HG03565 (cell line): ENCODE results near the gene FAM222A.
"Not testable (repeated sequence)": the region's sequence is repeated elsewhere in the genome, so short reads cannot be mapped to it uniquely, and the experiment has no call there.

ENCODE experiments used
- ATAC-seq: cut with Tn5 transposase; IDR thresholded peaks from one replicate; pipeline ENCODE4 v1.9.1; 2021; ENCODE audit warnings: mild to moderate bottlenecking, moderate library complexity; ENCODE audit not compliant: unreplicated experiment

FAM222A gene

DNA sequence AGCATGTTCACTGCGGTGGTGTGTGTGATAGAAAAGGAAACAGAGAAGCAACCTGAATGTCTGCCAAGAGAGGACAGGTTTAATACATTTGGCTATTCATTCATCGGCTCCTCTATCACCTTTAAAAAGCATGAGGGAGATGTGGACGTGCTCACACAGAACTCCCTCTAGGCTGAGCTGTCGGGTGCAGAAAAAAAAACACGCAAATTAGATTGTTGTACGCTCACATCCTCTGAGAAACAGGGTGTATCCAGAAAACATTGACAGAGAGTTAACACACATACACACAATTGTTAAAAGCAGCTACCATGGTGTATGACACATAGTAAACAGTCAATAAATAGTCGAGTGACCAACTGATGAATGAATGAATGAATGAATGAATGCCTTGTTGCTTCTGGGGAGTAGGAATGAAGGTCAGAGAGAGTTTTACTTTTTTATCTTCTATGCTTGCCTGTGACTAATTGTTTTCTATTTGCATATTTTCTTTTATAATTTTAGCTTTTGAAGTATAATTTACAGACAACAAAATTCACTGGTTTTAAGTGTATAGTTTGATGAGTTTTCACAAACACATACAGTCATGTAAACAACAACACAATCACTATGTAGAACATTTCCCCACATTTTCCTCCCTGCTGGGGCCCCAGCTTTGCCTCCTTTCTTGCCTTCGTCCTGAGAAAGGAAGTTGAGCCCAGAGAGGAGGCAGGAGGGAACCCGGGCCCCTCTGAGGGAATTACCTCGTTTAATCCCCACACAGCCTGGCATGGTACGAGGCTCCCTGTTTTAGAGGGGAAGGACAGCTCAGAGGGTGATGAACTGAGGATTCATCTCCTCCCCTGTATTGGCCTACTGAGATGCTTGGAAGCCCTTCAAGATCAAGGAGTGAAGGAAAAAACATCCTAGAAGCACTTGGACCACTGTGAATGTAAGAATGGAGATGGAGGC, 19.7 kb upstream of the FAM222A start:
- no peak for ATAC-seq

DNA sequence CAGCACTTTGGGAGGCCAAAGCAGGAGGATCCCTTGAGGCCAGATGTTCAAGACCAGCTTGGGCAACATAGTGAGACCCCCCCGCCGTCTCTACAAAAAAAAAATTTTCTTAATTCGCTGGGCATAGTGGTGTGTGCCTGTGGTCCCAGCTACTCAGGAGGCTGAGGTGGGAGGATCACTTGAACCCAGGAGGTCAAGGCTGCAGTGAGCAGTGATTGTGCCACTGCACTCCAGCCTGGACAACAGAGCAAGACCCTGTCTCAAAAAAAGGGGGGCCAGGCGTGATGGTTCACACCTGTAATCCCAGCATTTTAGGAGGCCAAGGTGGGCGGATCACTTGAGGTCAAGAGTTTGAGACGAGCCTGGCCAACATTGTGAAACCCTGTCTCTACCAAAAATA, 19.0 kb upstream of the FAM222A start:
- ATAC-seq, result not testable (repeated sequence)

DNA sequence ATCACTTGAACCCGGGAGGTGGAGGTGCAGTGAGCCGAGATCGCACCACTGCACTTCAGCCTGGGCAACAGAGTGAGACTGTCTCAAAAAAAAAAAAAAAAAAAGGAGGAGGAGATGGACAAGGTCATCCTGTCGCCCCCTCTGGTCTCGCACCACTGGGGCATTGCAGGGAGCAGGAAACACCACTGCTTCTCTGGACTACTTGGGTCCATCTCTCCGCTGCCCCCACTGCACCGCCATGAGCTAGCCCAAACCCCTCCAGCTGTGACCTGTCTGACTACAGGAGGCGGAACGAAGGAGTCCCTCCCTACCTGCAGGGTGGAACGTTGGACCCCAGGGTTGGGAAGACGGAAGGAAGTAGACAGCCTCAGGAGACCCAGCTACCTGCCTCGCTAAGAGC, 18.2 kb upstream of the FAM222A start:
- ATAC-seq, result no peak

GRCh38 chr12:109695961-109696461, 17.6 kb upstream of the FAM222A start:
- no peak for ATAC-seq

DNA sequence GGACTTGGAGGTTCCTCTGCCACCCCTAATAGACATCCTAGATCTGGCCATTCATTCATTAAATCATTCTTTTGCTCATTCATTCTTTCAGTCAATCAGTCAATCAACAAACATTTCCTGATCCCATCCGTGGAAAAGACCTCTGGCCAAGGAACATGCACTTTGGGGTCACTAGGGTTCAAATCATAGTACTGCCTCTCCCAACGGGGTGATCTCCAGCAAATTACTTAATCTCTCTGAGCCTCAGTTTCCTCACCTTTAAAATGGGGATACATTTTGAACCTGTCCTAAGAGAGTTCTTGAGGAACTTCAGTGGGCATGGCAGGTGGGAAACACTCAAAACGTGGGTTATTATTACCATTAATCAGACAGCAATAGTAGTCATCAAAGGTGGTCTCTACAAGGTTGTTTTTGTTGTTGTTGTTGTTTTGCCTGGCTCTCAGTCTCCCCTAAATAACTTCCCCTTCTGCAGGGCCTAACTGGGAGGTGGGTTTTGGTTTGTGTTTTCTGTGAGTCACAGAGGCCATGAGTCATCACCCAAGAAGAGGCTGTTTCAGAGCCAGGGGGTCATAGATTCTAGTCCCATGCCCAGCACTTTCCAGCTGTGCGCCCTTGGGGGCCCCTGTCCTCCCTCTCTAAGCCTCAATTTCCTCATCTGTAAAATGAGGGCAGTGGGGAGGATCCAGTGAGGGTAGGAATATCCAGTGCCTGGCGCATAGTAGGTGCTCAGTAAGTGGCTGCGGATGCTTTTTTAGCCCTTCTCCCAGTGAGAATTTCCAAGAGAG, 16.9 kb upstream of the FAM222A start:
- ATAC-seq, result no peak

DNA sequence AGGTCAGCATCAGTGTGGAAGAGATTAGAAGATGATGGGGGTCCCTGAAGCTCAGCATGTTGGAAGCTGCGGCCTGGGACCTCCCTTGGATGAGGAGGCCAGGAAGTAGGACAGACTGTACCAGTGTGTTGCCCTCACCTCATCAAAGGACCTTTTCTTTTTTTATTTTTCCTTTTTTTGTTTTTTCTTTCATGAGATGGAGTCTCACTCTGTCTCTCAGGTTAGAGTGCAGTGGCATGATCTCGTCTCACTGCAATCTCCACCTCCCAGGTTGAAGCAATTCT, 16.4 kb upstream of the FAM222A start:
- no peak for ATAC-seq

GRCh38 chr12:109697877-109698468, 15.7 kb upstream of the FAM222A start:
- no peak for ATAC-seq

GRCh38 chr12:109698820-109699219, 14.8 kb upstream of the FAM222A start:
- no peak for ATAC-seq

DNA sequence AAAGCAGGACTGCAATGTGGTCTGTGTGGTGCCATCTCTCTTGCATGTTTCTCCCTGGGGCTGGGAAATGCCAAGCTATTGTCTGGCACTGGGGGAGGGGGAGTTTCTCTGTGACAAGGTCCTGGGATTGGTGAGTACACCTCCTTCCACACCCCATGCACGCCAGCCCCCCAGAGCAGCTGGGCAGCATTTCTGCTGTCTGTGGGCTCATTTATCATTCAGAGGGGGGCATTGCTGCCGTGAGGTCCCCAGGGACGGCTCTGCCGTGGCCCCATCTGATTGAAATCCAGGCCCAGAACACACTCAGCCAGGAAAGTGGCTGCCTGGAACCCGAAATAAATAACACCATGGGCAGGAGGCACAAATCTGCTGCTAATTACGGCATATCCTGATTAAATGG, 12.6 kb upstream of the FAM222A start:
- ATAC-seq, result no peak

GRCh38 chr12:109702111-109702841, 11.3 kb upstream of the FAM222A start:
- ATAC-seq, result no peak

GRCh38 chr12:109703684-109704083, 9.9 kb upstream of the FAM222A start:
- no peak for ATAC-seq

DNA sequence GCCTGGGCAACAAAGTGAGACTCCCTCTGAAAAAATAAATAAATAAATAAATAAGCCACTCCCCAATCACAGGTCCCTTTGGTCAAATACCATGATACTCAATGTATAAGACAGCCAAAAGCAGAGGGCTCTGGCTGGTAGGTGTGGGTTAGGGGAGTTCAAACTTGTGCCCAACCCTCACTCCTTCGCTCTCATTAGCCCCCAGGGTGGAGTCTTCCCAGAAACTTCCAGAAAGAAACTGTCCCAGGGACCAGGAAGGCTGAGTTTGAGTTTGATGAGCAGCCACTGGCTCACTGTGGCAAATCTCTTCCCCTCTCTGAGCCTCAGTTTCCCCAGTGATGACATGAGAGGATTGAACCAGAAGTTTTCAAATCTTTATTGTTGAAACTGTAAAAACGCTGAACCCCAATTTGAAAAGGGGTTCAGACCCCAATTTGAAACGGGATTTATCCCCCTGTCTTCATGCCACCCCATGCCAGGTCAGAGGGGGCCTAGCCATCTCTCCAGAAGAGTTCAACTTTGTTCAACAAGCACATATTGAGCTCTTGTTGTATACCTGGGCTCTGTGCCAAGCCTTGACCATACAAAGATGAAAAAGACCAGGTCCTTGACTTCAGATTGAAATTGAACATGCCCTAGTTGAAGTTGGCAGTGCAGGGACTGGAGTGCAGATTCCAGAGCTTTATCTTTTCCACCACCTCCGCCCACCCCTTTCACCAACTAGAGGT, 9.1 kb upstream of the FAM222A start:
- no peak for ATAC-seq

- no peak for ATAC-seq
Observed at GRCh38 chr12:109705291-109705690, 8.3 kb upstream of the FAM222A start.

DNA sequence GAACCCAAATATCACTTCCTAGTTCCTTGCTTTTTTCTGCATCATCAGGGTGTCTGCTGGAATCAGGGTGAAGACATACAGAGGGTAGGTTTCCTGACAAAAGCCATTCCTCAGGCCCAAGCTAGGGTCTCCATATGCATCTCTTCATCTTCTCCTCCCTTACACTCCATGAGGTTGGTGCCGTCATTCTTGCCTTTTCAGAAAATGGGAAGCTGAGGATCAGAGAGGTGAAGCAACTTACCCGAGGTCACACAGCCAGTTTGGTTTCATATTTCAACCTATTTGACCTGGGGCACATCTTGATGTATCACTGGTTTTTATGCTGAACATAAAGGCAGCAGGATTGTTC, 7.3 kb upstream of the FAM222A start:
- no peak for ATAC-seq

GRCh38 chr12:109706747-109707469, 6.7 kb upstream of the FAM222A start:
- no peak for ATAC-seq

DNA sequence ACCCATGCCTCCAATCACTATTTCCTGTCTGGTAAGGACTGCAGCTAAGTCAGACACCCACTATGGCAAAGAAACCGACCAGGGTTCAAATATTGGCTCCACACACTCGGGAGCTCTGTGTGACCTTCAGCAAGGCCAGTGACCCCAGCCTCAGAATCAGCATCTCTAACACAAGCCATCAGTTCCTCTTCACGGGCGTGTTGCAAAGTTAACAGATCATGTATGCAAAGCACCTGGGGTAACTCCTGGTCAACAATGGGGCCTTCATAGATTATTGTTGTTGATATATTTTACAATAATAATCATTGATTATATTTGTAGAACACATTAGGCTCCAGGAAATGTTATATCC, 6.2 kb upstream of the FAM222A start:
- no peak for ATAC-seq

DNA sequence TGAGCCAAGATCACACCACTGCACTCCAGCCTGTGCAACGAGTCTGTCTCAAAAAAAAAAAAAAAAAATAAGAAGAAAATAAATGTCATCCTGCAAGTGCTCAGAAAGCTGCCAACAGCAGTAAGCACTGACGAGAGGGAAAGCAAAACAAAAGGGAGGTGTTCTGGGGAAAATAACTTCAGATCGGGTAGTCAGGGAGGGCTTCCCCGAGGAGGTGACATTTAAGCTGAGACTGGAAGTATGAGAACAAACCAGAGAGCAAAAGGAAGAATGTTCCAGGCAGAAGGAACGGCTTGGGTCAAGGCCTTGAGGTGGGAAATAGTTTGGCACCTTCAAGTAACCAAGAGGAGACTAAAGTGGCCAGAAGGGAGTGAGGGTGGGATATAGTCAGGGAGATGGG, 4.7 kb upstream of the FAM222A start:
- ATAC-seq, result no peak

- no peak for ATAC-seq
Observed at GRCh38 chr12:109709401-109709991, 4.1 kb upstream of the FAM222A start.

DNA sequence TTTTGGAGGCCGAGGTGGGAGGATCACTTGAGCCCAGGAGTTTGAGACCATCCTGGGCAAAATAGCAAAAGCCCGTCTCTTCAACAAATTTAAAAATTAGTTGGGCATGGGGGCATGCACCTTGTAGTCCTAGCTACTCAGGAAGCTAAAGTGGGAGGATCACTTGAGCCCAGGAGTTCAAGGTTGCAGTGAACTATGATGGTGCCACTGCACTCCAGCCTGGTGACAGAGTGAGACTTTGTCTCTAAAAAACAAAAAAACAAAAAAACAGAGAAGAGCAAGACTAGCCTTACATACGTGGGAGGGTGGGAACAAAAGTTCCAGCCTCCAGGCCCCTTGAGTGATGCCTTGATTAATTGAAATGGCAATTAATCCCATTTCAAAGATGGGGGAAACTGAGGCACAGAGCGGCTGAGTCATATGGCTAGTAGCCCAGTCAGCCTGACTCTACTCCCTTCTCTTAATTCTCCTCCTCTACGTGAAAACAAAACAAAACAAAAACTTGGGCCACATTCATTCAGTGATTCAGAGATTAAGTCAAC, 3.3 kb upstream of the FAM222A start:
- no peak for ATAC-seq
